GM18508 (cell line): Measurements from ENCODE around the gene KRT7.
"Not testable (repeated sequence)": the region's sequence is repeated elsewhere in the genome, so short reads cannot be mapped to it uniquely, and the experiment has no call there.

Experiments used
- ATAC-seq: cut with Tn5 transposase; IDR thresholded peaks from one replicate; pipeline ENCODE4 v1.9.1; 2021; ENCODE audit warnings: moderate number of reproducible peaks; ENCODE audit not compliant: insufficient read depth, unreplicated experiment

The KRT7 gene

DNA sequence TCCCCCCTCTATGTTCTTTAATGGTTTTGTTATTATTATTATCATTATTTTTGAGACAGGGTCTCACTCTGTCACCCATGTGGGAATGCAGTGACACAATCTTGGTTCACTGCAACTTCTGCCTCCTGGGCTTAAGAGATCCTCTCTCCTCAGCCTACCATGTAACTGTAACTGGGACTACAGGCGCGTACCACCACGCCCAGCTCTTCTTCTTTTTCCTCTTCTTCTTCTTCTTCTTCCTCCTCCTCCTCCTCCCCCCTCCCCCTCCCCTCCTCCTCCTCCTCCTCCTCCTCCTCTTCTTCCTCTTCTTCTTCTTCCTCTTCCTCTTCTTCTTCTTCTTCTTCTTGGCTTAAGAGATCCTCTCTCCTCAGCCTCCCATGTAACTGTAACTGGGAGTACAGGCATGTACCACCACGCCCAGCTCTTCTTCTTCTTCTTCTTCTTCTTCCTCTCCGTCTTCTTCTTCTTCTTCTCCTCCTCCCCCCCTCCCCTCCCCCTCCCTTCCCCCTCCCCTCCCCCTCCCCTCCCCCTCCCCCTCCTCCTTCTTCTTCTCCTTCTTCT is 5.4 kb upstream of the KRT7 start:
- ATAC-seq = no peak

DNA sequence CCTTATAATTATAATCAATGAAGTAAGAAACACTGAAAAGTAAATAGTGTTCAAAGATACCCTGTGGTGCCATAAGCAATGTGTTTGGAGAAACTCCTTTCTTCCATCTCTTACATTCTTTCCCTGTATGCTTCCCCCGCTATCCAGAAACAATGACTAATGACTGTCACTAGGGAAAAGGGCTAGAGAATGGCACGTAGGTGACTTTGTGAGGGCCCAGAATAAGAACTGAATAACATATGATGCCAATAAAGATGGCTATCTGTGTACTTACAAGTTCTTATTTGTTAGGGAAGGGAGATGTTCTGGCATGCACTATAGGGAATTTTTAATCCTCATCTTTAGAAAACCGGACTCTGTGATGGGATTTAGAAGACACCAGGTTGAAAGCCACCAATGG is 4.7 kb upstream of the KRT7 start:
- ATAC-seq = no peak

DNA sequence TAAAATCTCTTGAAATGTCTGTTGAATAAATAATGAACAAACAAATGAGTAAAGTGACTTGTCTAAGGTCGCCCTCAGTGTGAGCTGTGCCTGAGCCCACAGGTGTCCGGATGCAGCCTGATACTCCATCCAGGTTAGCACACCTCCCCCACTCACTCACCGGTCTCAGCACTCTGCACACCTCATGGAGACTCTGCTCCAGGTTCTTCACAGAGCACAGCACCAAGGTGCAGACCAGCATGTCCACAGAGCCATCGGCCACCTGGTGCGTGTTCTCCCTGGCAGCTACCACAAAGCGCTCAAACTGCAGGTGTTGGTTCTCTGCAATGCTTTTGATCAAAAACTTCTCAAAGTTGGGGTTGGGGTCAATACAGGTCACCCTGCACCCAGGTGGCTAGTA is 4.1 kb upstream of the KRT7 start:
- ATAC-seq = no peak

DNA sequence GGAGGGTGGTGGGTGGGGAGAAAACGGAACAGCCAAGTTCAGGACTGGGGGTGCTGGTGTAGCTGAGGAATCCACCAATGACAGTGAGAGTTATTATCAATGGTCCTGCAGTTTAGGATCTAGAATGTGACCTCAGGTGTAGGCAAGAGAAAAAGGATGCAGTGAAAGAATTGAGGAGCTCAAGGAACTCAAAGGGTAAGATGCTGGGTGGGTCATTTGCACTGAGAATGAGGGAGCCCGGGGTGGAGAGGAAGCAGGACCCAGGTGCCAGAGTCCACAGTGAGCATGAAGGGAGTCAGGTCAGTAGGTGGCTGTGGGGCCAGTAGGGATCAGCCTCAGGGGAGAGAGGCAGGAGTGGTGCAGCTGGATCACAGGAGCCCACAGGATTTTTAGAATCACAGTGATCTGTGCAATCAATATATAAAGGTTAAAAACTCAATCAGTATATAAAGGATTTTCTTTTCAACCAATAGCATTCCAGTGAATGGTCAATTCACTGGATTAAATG is 3.2 kb upstream of the KRT7 start:
- ATAC-seq = no peak

DNA sequence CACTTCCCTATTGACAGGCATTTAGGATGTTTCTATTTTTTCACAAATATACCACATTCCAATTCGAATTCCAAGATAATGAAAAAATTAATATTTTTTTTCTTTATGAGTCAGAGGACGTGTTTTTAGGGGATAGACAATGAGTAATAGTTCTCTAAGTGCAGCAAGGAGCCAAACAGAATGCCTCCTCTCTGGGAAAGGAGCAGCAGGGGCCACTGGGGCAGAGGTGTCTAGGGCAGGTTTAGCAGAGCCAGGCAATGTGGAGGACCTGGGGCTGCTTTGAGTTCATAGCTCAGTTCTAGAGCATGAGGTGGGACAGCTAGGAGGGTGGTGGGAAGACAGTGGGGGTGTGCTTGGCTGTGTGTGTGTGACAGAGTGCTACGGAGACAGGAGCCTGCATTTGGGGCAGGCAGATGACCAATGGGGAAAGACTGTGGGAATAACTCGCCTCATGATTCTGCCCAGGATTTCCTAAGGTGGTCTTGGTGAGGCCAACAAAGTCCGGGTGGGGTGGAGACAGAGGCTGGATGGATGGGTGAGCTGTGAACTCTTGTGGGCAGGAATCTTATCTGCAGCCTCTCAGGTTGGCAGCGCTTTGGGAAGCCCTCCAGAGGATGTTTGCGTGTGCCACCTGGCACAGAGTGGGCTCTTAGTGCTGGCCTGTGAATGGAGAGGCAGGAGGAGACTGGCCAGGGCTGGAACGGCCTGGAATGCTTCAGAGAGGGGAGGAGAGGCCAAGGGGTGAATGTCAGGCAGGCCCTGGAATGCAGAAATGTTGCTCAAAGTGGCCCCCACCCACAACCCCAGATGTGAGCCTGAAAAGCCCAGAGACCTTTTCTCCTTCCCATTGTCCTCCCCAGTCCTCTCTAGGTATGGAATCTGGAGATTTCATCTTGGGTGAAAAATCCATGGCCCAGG is 2.4 kb upstream of the KRT7 start:
- no peak for ATAC-seq

DNA sequence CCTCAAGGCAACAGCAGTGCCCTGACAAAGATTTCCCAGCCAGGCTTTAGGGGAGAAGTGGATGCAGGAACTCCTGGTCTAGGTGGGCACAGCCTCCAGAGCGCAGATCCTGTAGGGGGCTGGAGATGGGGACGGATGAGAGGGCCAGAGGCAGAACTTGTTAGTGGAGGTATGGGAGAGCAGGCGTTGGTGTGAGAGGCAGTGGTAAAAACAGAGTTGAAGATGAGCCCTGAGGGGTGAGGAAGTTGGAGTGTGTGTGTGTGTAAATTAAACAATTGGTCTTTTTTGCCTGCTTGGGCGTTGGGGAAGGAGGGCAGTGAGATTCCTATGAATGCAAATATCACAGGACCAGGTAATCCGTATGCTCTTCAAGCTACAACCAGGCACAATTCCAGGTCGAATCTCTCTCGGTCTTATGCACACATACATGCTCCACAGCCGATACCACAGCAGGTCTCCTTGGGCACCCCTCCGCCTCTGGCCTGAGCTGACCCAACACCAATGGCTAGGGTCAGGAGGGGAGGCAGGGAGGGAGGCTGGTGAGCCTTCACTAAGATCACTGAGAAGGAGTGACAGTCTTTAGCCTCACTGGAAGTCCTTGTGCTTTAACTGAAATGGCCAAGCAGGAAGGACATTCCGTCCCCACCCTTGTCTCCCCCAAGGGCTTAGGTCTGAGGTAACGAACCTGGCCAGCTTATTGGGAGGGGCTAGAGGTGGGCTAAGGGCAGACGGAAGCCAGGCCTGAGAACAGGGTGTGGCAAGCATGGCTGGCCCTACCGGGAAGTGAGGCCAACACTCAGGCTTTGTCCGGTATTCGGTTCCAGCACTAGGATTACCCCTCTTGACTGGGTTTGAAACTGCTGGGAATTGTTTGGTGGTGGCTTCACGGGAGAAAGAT is 1.5 kb upstream of the KRT7 start:
- ATAC-seq = no peak

DNA sequence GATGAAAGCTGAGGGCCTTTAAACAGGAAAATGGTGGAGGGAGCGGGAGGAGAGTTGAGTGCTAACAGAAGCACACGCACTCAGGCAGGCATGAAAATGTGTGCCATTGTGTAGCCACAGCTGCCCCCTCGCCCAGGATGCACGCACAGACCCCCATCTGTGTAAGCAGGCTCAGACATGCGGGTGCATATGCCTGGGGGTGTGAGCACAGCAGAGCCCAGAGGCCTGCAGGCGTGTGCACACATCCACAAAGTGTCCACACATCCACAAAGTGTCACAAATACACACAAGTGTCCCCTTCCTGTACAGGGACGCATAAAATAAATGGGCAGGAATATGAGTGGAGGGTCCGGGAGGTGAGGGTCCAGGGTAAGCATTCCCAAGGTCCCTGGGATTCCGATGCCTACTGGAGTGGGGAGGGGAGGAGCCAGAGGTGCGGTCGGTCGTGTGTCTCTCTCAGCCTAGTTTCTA is 805 bp upstream of the KRT7 start:
- ATAC-seq = no peak

DNA sequence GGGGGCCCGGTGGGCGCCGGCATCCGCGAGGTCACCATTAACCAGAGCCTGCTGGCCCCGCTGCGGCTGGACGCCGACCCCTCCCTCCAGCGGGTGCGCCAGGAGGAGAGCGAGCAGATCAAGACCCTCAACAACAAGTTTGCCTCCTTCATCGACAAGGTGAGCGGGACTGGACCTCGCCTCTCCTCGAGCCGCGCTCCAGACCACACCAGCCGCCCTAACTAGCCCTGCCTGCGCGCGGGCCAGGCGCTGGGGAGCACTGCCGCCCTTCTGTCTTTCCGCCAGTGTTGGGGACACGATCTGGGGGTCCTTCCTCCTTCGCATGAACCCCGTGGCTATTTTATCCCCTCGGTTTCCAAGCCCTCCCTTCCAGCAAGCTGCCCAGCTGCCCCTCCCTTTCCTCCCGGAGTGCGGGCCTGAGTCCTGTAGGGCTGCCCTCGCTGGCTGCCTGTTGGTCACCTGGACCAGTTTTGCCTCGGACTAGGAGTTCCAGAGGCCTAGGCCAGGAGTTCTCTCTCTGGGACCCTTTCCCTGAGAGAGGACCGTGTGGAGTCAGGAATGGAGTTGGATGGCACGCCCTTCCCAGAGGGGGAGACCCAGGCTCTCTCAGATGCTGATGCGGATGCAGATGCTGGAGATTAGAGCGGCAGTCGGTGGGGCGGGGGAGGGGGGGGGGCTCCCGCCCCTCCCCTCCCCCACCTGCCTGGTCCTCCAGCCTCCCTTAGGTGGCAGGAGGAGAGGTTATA is 592 bp downstream of the KRT7 start:
- ATAC-seq = no peak

DNA sequence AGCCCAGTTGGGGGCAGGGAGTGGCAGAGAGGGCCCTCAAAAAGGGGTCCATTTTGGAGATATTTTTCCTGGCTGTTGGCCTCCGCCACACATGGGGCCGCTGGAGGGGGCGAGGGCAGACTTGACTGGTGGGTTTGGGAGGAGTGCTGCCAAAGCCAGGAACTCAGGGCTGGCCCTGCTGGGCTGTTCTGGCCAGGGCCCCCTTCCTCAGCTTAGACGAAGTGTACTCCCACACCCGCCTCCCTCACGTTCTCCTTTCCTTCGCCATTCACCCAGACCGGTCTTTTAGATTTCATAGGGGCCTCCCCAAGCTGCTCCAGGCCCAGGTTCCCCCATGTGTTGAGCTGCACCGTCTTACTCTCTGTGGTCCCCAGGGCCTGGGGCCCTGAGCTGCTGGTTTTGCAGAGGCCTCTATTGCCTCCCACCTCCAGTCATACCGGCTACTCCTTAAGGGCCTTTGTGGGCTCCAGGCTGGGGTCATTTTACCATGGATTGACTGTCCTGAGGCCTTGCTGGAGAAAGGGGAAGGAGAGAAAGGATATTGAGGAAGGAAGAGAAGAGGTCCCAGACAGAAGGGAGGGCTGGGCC is 1.3 kb downstream of the KRT7 start:
- ATAC-seq = no peak

DNA sequence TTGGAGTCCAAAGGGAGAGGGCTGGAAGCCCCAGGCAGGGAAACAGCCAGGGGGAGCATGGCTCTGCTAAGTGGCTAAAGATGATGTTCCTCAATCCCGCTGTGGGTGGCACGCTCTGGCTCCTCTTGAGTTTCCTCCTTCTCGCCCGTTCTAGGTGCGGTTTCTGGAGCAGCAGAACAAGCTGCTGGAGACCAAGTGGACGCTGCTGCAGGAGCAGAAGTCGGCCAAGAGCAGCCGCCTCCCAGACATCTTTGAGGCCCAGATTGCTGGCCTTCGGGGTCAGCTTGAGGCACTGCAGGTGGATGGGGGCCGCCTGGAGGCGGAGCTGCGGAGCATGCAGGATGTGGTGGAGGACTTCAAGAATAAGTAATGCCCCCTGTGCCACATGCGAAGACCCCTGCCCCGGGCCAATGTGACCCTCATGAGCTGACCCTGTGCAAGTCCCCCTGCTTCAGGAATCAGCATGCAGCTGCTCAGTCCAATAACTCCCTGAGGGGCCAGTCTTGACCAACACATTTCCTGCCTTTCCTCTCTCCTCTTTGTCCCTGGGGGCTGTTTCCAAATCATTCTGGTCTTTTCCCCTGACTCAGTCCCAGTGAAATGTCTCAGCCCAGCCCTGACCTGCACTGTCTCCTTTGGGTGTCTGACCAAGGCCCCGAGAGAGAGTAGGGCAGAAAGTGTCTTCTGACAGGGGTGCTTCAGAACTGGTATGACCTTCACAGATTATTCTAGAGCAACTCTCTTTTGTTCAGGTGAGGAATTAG is 2.1 kb downstream of the KRT7 start:
- ATAC-seq = no peak

DNA sequence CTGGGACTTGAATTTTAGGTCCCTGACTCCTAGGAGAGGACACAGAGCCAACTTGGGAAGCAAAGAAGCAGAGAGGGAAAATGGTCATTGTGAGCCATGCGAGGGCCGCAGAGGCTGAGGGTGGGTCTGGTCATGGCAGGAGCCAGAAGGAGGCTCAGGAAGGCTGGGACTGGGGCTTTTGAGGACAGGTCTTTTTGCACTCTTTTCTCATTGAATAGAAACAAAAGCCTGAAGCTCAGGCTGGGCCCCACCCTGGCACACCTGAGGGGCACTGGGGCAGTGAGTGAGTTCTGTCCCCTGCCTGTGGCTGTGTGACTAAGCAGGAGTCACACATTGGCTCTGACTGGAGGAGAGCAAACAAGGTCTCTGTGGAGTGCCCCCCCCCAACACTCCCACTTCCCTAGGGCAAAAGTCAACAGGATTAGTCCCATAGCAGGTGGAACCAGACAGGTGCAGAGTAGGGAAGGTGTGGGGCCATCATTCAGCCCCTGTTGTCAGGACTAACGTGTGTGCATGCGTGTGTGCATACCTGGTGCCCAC is 2.8 kb downstream of the KRT7 start:
- ATAC-seq = no peak

DNA sequence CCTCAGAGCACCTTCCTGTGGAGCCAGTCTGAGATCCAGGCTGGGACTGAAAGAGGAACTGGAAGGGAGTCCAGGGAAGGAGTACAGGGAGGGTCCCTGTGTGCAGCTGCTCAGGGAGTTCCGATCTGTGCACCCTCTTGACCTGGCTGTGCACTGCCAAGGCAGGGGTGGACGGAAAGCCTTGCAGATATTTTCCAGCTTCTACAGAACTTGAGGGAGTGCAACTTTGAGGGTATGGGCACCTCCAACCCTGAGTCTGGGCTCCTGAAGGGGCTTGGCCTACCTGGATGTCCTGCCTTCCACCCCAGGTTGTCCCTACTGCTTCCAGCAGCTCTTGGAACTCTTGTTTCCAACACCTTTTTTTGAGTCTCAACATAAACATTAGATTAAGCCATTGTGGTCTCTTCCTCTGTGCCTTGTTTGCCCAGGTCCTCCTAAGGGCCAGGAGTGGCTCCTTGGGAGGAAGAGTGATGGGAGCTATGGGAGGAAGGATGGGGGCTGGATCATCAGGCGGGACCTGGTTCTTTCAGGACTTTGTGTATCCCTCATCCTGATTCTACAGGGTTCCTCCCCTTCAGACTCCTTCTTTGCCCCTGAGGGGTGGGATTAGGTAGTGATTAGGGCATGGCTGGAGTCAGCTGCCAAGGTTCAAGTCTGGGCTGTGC is 3.5 kb downstream of the KRT7 start:
- ATAC-seq = no peak

DNA sequence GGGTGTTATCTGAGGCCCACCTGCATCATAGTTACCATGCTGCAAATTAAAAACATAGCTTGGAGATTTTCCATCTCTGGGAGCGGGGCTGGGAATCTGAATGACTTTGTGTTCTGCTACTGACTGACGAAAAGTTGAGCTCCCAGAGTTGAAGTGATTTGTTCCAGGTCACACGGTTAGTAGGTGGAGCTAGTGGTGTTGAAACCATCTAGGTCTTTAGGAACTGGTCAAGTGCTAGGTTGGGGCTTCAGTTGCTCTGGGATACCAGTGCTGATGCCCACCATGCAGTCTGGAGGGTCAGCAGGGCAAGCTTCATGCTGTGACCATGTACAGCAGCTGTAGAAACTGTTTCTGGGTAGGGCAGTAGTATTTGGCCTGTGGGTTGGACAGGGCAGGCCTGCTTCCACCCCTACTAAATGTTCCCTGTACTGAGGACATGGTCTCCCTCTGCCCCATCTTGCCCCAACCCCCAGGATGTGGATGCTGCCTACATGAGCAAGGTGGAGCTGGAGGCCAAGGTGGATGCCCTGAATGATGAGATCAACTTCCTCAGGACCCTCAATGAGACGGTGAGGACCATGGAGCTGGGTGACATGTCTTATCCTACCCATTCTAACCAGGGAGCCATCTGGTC is 5.3 kb downstream of the KRT7 start:
- no peak for ATAC-seq

DNA sequence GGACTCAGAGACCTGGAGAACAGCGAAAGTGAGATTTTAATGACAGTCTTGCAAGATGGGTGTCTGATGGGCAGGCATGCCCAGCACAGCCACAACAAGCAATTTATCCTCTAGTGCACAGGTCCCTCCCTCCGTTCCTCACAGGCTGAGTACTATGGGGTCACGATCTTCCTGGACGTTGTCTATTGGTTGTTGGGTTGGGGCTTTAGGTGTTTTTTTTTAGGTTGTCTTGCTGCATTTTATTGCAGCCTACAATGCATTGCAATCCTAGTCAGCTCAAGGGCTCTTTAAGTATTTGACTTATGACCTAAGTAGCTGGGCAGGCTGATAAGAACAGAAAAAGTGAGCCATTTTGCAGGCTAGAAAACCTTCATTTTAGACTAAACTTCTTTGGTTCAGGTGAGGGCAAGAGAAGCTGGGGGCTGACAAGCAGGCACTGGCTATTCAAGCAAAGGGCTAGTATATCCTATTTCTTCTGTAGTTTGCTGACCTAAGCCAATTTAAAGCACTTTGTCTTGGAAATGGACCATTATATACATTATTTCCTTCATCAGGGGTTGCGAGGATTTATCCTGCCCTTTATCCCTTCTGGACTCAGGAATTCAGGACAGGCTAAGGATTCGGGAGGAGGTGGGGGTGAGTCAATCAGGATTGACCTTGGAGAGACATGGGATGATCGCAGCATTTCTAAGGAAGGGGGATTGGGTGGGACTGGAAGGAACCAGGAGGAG is 6.0 kb downstream of the KRT7 start:
- ATAC-seq = no peak

DNA sequence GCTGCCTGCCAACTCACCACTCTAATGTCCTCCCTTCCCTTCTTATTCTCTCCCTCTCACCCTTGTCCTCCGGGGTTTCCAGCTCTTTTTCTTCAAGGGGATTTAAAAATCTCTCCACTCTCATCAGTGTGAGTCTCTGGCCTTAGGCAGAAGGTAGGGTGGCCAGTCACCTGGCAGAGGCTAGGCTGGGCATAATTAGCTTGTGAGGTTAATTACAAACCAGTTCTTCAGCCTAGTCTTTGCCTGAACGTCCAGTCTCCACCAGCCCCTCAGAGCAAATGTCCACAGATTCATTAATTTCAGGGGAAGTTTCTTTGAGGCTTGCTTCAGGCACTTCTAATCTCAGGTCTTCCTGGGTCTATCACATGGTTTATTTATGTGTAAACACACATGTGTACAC is 6.7 kb downstream of the KRT7 start:
- ATAC-seq = no peak

DNA sequence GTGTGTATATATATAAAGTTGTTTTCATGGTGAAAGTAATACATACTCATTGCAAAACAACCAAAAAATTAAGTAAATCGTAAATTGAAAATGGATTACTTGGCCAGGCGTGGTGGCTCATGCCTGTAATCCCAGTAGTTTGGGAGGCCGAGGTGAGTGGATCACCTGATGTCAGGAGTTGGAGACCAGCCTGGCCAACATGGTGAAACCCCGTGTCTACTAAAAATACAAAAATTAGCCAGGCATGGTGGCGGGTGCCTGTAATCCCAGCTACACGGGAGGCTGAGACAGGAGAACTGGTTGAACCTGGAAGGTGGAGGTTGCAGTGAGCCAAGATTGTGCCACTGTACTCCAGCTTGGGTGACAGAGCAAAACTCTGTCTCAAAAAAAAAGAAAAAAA is 7.2 kb downstream of the KRT7 start:
- ATAC-seq = not testable (repeated sequence)

DNA sequence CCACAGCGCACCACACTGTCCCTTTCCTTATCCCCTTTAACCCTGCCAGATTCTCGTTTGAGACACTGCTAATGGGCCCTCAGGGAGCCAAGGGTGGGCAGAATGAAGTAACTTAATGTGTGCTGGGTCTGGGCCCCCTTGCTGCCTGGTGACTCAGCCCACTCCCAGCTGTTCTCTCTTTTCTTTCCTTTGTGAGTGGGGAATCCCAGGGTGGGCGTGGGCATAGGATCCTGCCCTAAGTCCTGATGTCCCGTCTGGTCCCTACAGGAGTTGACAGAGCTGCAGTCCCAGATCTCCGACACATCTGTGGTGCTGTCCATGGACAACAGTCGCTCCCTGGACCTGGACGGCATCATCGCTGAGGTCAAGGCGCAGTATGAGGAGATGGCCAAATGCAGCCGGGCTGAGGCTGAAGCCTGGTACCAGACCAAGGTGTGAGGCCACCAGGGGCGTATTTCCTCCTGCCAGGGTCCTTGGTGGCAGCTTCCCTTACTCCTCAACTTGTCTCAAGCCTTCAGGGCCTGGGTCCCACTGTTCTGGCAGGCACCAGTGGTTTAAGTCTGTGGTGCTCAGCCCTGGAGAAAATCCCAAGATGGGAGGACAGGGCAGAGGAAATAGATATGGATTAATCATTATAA is 8.3 kb downstream of the KRT7 start:
- no peak for ATAC-seq
